ENCODE measurements around the gene TRAPPC12.

Gene TRAPPC12

DNA sequence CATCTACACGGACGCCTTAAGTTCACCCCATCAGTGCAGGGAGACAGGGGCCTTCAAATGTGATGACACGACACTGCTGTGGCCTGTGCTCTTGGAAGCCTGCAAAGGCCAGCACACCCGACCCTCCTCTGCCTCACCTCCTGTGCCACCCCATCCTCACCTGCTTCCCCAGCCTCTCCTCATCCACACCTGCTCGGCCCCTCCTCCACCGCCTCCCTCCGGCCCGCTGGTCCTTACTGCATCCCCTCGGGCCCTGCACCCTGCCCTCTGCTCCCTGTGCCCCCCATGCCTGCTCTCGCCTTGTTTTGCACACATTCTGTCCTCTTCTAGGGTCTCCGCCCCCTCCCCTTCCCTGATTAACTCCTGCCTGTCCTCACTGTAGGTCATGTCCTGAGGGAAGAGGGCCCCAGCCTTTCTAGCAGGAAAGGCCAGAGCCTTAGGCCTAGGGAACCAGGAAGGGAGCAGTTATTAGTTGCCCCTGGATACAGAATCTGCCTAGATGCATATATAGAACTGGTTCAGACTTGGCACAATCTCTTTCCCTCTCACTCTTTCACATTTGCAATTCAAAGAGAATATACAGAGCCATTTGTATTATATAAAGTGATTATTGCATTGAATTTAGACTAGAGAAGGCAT, 39.4 kb downstream of the TRAPPC12 start:
- no peak overlapping the region for H3K4me3 ChIP-seq (ENCODE audit: low read depth, low read length)
- TF ChIP-seq, protein P1, sequence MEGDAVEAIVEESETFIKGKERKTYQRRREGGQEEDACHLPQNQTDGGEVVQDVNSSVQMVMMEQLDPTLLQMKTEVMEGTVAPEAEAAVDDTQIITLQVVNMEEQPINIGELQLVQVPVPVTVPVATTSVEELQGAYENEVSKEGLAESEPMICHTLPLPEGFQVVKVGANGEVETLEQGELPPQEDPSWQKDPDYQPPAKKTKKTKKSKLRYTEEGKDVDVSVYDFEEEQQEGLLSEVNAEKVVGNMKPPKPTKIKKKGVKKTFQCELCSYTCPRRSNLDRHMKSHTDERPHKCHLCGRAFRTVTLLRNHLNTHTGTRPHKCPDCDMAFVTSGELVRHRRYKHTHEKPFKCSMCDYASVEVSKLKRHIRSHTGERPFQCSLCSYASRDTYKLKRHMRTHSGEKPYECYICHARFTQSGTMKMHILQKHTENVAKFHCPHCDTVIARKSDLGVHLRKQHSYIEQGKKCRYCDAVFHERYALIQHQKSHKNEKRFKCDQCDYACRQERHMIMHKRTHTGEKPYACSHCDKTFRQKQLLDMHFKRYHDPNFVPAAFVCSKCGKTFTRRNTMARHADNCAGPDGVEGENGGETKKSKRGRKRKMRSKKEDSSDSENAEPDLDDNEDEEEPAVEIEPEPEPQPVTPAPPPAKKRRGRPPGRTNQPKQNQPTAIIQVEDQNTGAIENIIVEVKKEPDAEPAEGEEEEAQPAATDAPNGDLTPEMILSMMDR (IDR thresholded peaks at IDR 0.05; ENCODE audit: insufficient read depth, low read length, missing control alignments): no peak
- DNase-seq (ENCODE audit: low read depth, low spot score): no peak
- POLR2A ChIA-PET: no interaction called here
- CTCF ChIA-PET: no interaction called here

DNA sequence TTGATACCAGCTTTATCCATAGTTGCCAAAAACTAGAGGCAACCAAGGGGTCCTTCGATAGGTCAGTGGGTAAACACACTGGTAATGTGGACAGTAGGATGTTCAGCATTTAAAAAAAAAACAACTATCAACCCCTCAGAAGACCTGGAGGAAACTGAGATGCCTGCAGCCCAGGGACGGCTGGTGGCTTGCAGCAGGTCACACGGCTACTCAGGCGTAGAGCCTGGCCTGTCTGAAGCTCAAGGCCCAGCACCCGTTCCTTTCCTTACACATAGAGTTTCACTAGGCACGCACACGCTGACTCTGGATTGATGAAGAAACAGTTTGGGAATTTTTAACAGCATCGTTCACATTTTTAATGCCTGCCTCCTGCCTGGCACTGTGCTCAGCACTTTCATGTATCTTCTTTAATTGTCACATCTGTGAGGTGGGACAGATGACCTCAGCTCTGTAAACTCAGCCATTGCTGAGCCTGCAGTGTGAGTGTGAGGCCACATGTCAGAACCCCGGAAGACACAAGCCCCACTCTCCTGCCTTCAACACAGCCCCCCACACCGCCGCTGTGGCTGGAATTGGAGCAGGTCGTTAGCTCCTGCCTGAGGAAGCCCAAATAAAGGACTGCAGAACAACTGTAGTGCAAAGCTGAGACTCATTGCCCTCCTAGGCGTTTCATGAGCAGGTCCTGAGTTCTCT, 40.7 kb downstream of the TRAPPC12 start:
- CTCF ChIA-PET: interaction anchor here (0.7 to 7.6 kb wide), 6 partner anchors 8 to 231 kb away, joined by 3 to 96 read pairs (median 4); no protein-coding TSS in a partner anchor
- POLR2A ChIA-PET: no interaction called here
- TF ChIP-seq, protein P1 (IDR thresholded peaks at IDR 0.05; ENCODE audit: insufficient read depth, low read length, missing control alignments): no peak
- no peak for DNase-seq (ENCODE audit: low read depth, low spot score)
- no peak overlapping the region for H3K4me3 ChIP-seq (ENCODE audit: low read depth, low read length)

- CTCF ChIA-PET: interaction anchor here (0.7 to 7.6 kb wide), 7 partner anchors 9 to 231 kb away, joined by 3 to 96 read pairs (median 6); no protein-coding TSS in a partner anchor
- H3K4me3 ChIP-seq (ENCODE audit: low read depth, low read length): no peak overlapping the region
- TF ChIP-seq, protein P1 (IDR thresholded peaks at IDR 0.05; ENCODE audit: insufficient read depth, low read length, missing control alignments): no peak
- POLR2A ChIA-PET: no interaction called here
- no peak for DNase-seq (ENCODE audit: low read depth, low spot score)
Observed at GRCh38 chr2:3420769-3421397, 41.4 kb downstream of the TRAPPC12 start.

- ChIA-PET CTCF (interaction anchor here (0.7 to 7.6 kb wide), 6 partner anchors 10 to 235 kb away, joined by 3 to 96 read pairs (median 56); no protein-coding TSS in a partner anchor), POLR2A (no interaction called here)
- no peak overlapping the region for H3K4me3 ChIP-seq (ENCODE audit: low read depth, low read length)
- TF ChIP-seq, protein P1 (IDR thresholded peaks at IDR 0.05; ENCODE audit: insufficient read depth, low read length, missing control alignments): no peak
- DNase-seq (ENCODE audit: low read depth, low spot score): no peak
Observed at GRCh38 chr2:3421580-3421979, 42.1 kb downstream of the TRAPPC12 start.

DNA sequence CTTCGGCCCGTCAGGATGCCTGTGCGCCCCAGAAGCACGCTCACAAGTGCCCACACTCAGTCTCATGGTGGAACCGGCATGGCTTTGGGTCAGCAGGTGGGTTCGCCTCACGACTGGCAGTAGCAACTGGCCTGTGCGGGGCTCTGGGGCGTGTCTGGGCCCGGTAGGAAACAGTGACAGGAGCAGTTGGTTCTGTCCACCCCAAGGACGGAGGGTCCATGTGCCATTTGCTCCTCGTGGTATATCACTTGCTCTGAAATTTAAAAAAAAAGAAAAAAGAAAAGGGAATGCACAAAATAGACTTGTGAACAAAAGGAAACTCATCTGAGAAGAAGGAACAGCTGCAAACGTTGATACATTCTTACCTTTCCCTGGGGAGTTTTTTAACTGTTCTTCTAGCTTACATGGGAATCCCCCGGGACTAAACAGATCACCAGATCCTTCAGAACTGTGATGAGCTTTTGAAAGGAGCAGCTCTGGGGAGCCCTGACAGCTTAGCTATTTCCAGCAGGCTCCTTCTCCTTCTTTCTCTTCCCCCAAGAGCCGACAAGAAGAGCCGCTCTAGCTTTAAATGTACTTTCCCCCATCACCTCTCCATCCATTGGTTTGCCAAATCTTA, 42.8 kb downstream of the TRAPPC12 start:
- no peak overlapping the region for H3K4me3 ChIP-seq (ENCODE audit: low read depth, low read length)
- DNase-seq (ENCODE audit: low read depth, low spot score): no peak
- CTCF ChIA-PET: interaction anchor here (1.2 to 7.6 kb wide), 16 partner anchors 9 to 234 kb away, joined by 3 to 96 read pairs (median 22); no protein-coding TSS in a partner anchor
- POLR2A ChIA-PET: no interaction called here
- TF ChIP-seq, protein P1 (IDR thresholded peaks at IDR 0.05; ENCODE audit: insufficient read depth, low read length, missing control alignments): no peak
